ENCODE data around the gene GPALPP1.

DNA sequence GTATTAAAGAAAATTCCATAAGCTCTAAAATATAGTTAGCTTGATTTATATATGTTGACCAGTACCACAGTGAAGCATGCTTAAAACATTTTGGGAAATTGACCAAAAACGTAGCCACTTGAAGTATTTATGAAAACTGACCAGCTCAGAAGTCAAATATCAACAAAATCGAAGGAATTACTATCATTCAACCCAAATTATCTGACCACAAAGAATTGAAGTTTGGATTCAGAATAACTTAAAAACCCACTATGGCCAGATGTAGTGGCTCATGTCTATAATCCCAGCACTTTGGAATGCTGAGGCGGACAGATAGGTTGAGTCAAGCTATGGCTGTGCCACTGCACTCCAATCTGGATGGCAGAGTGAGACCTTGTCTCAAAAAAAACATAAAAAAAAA lies 31.9 kb downstream of the GPALPP1 start:
- TF ChIP-seq, protein P1, sequence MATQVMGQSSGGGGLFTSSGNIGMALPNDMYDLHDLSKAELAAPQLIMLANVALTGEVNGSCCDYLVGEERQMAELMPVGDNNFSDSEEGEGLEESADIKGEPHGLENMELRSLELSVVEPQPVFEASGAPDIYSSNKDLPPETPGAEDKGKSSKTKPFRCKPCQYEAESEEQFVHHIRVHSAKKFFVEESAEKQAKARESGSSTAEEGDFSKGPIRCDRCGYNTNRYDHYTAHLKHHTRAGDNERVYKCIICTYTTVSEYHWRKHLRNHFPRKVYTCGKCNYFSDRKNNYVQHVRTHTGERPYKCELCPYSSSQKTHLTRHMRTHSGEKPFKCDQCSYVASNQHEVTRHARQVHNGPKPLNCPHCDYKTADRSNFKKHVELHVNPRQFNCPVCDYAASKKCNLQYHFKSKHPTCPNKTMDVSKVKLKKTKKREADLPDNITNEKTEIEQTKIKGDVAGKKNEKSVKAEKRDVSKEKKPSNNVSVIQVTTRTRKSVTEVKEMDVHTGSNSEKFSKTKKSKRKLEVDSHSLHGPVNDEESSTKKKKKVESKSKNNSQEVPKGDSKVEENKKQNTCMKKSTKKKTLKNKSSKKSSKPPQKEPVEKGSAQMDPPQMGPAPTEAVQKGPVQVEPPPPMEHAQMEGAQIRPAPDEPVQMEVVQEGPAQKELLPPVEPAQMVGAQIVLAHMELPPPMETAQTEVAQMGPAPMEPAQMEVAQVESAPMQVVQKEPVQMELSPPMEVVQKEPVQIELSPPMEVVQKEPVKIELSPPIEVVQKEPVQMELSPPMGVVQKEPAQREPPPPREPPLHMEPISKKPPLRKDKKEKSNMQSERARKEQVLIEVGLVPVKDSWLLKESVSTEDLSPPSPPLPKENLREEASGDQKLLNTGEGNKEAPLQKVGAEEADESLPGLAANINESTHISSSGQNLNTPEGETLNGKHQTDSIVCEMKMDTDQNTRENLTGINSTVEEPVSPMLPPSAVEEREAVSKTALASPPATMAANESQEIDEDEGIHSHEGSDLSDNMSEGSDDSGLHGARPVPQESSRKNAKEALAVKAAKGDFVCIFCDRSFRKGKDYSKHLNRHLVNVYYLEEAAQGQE (IDR thresholded peaks at IDR 0.05) = no peak
- TF ChIP-seq MAZ (IDR thresholded peaks at IDR 0.05; ENCODE audit: borderline replicate concordance, low read depth, low read length) (no peak), JUN (IDR thresholded peaks at IDR 0.05) (no peak), EP300 (IDR thresholded peaks at IDR 0.05) (no peak), NR3C1 (IDR thresholded peaks at IDR 0.05) (no peak), ZFP36 (IDR thresholded peaks at IDR 0.05; ENCODE audit: borderline replicate concordance, partially characterized antibody) (no peak), HDAC2 (IDR thresholded peaks at IDR 0.05) (no peak), POLR2A (IDR thresholded peaks at IDR 0.05; ENCODE audit: low read length) (no peak)
- TF ChIP-seq, protein P2, sequence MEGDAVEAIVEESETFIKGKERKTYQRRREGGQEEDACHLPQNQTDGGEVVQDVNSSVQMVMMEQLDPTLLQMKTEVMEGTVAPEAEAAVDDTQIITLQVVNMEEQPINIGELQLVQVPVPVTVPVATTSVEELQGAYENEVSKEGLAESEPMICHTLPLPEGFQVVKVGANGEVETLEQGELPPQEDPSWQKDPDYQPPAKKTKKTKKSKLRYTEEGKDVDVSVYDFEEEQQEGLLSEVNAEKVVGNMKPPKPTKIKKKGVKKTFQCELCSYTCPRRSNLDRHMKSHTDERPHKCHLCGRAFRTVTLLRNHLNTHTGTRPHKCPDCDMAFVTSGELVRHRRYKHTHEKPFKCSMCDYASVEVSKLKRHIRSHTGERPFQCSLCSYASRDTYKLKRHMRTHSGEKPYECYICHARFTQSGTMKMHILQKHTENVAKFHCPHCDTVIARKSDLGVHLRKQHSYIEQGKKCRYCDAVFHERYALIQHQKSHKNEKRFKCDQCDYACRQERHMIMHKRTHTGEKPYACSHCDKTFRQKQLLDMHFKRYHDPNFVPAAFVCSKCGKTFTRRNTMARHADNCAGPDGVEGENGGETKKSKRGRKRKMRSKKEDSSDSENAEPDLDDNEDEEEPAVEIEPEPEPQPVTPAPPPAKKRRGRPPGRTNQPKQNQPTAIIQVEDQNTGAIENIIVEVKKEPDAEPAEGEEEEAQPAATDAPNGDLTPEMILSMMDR (IDR thresholded peaks at IDR 0.05) = no peak
- TF ChIP-seq, protein P3, sequence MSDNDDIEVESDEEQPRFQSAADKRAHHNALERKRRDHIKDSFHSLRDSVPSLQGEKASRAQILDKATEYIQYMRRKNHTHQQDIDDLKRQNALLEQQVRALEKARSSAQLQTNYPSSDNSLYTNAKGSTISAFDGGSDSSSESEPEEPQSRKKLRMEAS (IDR thresholded peaks at IDR 0.05) = no peak
- TF ChIP-seq, protein P4, sequence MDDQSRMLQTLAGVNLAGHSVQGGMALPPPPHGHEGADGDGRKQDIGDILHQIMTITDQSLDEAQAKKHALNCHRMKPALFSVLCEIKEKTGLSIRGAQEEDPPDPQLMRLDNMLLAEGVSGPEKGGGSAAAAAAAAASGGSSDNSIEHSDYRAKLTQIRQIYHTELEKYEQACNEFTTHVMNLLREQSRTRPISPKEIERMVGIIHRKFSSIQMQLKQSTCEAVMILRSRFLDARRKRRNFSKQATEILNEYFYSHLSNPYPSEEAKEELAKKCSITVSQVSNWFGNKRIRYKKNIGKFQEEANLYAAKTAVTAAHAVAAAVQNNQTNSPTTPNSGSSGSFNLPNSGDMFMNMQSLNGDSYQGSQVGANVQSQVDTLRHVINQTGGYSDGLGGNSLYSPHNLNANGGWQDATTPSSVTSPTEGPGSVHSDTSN (IDR thresholded peaks at IDR 0.05) = no peak

Data from A549 (cell line).